PC-3 (cell line): Measurements from ENCODE around the gene TIMP4. TPM values are rescaled to one million over a fixed set of nuclear protein-coding genes. Genes with fewer than 3 reads are reported as not detected.

Experiments
- ATAC-seq: fragments of 200-7000 bp; cut with Tn5 transposase; 2 replicates; pipeline ENCODE4 v1.9.1; 2020; ENCODE audit warnings: mild to moderate bottlenecking, moderate library complexity
- BruUV-seq: library from RNA; stranded (reverse); fragments of 400-500 nt; replicated peaks from 2 replicates; lab custom pipeline; 2021; lab: Mats Ljungman, UMichigan
- CTCF ChIA-PET: fragments of 300-600 bp; sonication (Branson Sonifier 250); formaldehyde crosslinking; loops from one replicate; lab custom pipeline; 2022; ENCODE audit warnings: antibody characterized with exemption; lab: Charles Lee
- POLR2A ChIA-PET: fragments of 300-600 bp; sonication (Branson Sonifier 250); formaldehyde crosslinking; loops from one replicate; lab custom pipeline; 2022; ENCODE audit warnings: antibody characterized with exemption; ENCODE audit not compliant: unreplicated experiment; lab: Charles Lee
- DNase-seq: peaks from one replicate; pipeline ENCODE4 v3.0.0-alpha.2; 2015
- H2AFZ ChIP-seq: fragments of 300-600 bp; sonication (generic); 2 replicates; pipeline ENCODE4 v1.6.0; 2016; ENCODE audit warnings: antibody characterized with exemption, low read length
- H3F3A ChIP-seq: fragments of 300-600 bp; sonication (generic); one replicate; pipeline ENCODE4 v1.6.0; 2017; ENCODE audit warnings: antibody characterized with exemption, low read length, control low read depth, mild to moderate bottlenecking; ENCODE audit not compliant: unreplicated experiment
- H3K27ac ChIP-seq: fragments of 300-600 bp; sonication (generic); 2 replicates; pipeline ENCODE4 v1.5.1; 2016; ENCODE audit warnings: mild to moderate bottlenecking, low read length
- H3K27me3 ChIP-seq: fragments of 300-600 bp; sonication (generic); 2 replicates; pipeline ENCODE4 v1.6.1; 2016; ENCODE audit warnings: low read length, mixed read lengths
- H3K36me3 ChIP-seq: fragments of 300-600 bp; sonication (generic); 2 replicates; pipeline ENCODE4 v1.6.1; 2016; ENCODE audit warnings: low read depth, mixed run types, low read length, mixed read lengths
- H3K4me1 ChIP-seq: fragments of 300-600 bp; sonication (generic); 2 replicates; pipeline ENCODE4 v1.5.1; 2016; ENCODE audit warnings: low read length; ENCODE audit not compliant: insufficient read depth
- H3K4me2 ChIP-seq: fragments of 300-600 bp; sonication (generic); 2 replicates; pipeline ENCODE4 v1.6.0; 2016; ENCODE audit warnings: low read length
- H3K4me3 ChIP-seq: fragments of 300-600 bp; sonication (generic); 2 replicates; pipeline ENCODE4 v1.5.1; 2016; ENCODE audit warnings: mild to moderate bottlenecking, low read length, mixed read lengths
- H3K79me2 ChIP-seq: fragments of 300-600 bp; sonication (generic); 2 replicates; pipeline ENCODE4 v1.6.1; 2017; ENCODE audit warnings: low read length, mixed read lengths
- H3K9ac ChIP-seq: fragments of 300-600 bp; sonication (generic); 2 replicates; pipeline ENCODE4 v1.6.0; 2016; ENCODE audit warnings: mild to moderate bottlenecking, low read length
- H3K9me2 ChIP-seq: fragments of 300-600 bp; sonication (generic); replicated peaks from 2 replicates; pipeline ENCODE4 v1.6.1; 2016; ENCODE audit warnings: mixed run types, low read length, mixed read lengths
- H3K9me3 ChIP-seq: fragments of 300-600 bp; sonication (generic); 2 replicates; pipeline ENCODE4 v1.6.1; 2016; ENCODE audit warnings: low read length, mixed read lengths
- H4K20me1 ChIP-seq: fragments of 300-600 bp; sonication (generic); 2 replicates; pipeline ENCODE4 v1.6.1; 2016; ENCODE audit warnings: low read length, mixed read lengths
- CTCF ChIP-seq: fragments of 300-600 bp; sonication (generic); conservative IDR thresholded peaks from 2 replicates; pipeline ENCODE4 v1.5.1; 2017; ENCODE audit warnings: antibody characterized with exemption, low read depth, mild to moderate bottlenecking, low read length
- EZH2 ChIP-seq: fragments of 300-600 bp; sonication (generic); IDR thresholded peaks from one replicate; pipeline ENCODE4 v1.6.1; 2017; ENCODE audit warnings: antibody characterized with exemption, mild to moderate bottlenecking, low read length; ENCODE audit not compliant: unreplicated experiment
- EZH2phosphoT487 ChIP-seq: fragments of 300-600 bp; sonication (generic); IDR thresholded peaks from 2 replicates; pipeline ENCODE4 v1.6.1; 2018; ENCODE audit warnings: mild to moderate bottlenecking, antibody characterized with exemption, low read length, borderline replicate concordance
- intact Hi-C: fragments of 100-400 bp; cut with micrococcal nuclease; formaldehyde crosslinking; loops from 2 replicates; pipeline ENCODE4 v1.9.0; 2023
- total RNA-seq: library from RNA; depleted of rRNA; stranded (reverse); fragments of >200 nt; gene quantifications from 2 replicates; pipeline ENCODE4 v1.2.3, GENCODE V29; 2014

TIMP4 gene
- total RNA-seq, 1 experiment from 2014 or later: 7.3 TPM

- TF ChIP-seq EZH2: no peak
- no peak for TF ChIP-seq EZH2phosphoT487
- no peak for TF ChIP-seq CTCF
- DNase-seq (no peak), ATAC-seq (no peak)
- H3K36me3 ChIP-seq: no peaks in the 10 kb centered on the region
- H3F3A ChIP-seq: no peaks in the 10 kb centered on the region
- no peak overlapping the region for H3K9ac ChIP-seq
- H3K4me1 ChIP-seq: peaks cover 14% of the 10 kb centered on the region
- no peak overlapping the region for H2AFZ ChIP-seq
- no peaks in the 10 kb centered on the region for H3K9me2 ChIP-seq
- no peaks in the 10 kb centered on the region for H3K79me2 ChIP-seq
- no peak overlapping the region for H3K27ac ChIP-seq
- no TSS peak for BruUV-seq
- H3K4me3 ChIP-seq: no peak overlapping the region
- no peaks in the 10 kb centered on the region for H4K20me1 ChIP-seq
- no peak overlapping the region for H3K4me2 ChIP-seq
- H3K9me3 ChIP-seq: no peaks in the 10 kb centered on the region
- CTCF ChIA-PET: no interaction called here
- no peaks in the 10 kb centered on the region for H3K27me3 ChIP-seq
- POLR2A ChIA-PET: no interaction called here
- intact Hi-C loops: no loop called here
Measured at GRCh38 chr3:12201813-12202212, 43.1 kb upstream of the TIMP4 start.

GRCh38 chr3:12198301-12198700 is 39.6 kb upstream of the TIMP4 start:
- peak overlapping the region; percentile 14; the same call in 1 of the 2 replicates for H3K27ac ChIP-seq

More at GRCh38 chr3:12198301-12198700, 39.6 kb upstream of the TIMP4 start:
- CTCF ChIA-PET: no interaction called here
- Histone ChIP-seq H2AFZ (0 out of 2 replicates have a peak overlapping the region, but pooled peaks have one; percentile 2), H3F3A (peaks cover 14% of the 10 kb centered on the region), H3K36me3 (no peaks in the 10 kb centered on the region), H3K9ac (no peak overlapping the region), H3K4me3 (no peak overlapping the region), H3K4me1 (peaks cover 46% of the 10 kb centered on the region), H3K9me3 (no peaks in the 10 kb centered on the region), H3K9me2 (no peaks in the 10 kb centered on the region), H3K27me3 (no peaks in the 10 kb centered on the region), H3K4me2 (0 out of 2 replicates have a peak overlapping the region, but pooled peaks have one; percentile 5), H3K79me2 (no peaks in the 10 kb centered on the region), H4K20me1 (no peaks in the 10 kb centered on the region)
- POLR2A ChIA-PET: no interaction called here
- intact Hi-C loops: no loop called here
- DNase-seq (peak; percentile 83), ATAC-seq (no peak)
- TF ChIP-seq EZH2phosphoT487 (no peak), CTCF (no peak), EZH2 (no peak)
- BruUV-seq: no TSS peak
